ENCODE data around the gene AGAP5. TPM values are rescaled to one million over a fixed set of nuclear protein-coding genes. Genes with fewer than 3 reads are reported as not detected.
"Not testable (repeated sequence)": the region's sequence is repeated elsewhere in the genome, so short reads cannot be mapped to it uniquely, and the experiment has no call there.

AGAP5 gene
- total RNA-seq, 1 donor from 2014 or later: 2.9 TPM

DNA sequence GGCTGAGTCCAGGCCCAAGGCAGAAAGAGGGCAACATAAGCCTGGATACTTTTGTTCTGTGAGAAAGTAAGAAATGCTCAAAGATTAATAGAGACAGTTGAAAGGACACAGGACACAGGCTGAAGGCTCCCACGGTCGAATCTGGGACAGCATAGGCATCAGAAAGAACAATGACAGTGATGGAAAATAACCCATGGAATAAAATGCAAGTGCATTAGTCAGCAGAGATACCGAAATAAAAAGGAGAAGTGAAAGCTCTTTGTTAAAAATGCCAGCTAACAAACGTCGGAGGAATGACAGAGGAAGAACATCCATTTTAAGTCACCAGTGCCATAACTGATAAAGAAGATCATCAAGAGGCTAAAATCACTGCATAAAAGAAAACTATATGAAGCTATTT is 19.6 kb upstream of the AGAP5 start:
- Mint-ChIP-seq H3K9me3 (ENCODE audit: low read depth) (no peaks in the 10 kb centered on the region), H3K4me3 (ENCODE audit: unreplicated experiment) (no peak overlapping the region), H3K27ac (ENCODE audit: unreplicated experiment) (no peak overlapping the region), H3K4me1 (ENCODE audit: low read depth) (no peaks in the 10 kb centered on the region), H3K36me3 (ENCODE audit: low read depth) (peaks cover 27% of the 10 kb centered on the region), H3K27me3 (ENCODE audit: low read depth) (no peaks in the 10 kb centered on the region)
- TF ChIP-seq CTCF (IDR thresholded peaks at IDR 0.05): no peak
- DNase-seq (ENCODE audit: low spot score): no peak

DNA sequence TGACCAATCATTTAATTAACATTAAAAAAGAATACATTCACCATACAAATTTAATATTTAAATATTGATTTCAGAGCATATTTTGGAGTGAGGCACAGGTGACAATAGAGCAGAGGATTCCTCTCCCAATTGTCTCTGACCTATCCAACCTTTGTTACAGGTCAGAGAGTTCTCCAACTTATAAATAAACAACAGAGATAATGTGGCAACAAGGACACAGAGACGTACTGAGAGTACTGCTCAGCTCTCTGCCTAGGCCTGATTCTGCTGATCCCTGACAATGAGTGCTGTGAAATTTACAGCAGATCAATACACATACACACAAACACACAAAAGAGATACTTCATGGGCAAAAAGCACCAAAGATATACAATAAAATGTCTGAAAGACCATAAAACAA is 18.3 kb upstream of the AGAP5 start:
- H3K9me3 Mint-ChIP-seq (ENCODE audit: low read depth): no peaks in the 10 kb centered on the region
- H3K27ac Mint-ChIP-seq (ENCODE audit: unreplicated experiment): no peak overlapping the region
- H3K4me3 Mint-ChIP-seq (ENCODE audit: unreplicated experiment): no peak overlapping the region
- TF ChIP-seq CTCF (IDR thresholded peaks at IDR 0.05): no peak
- no peak for DNase-seq (ENCODE audit: low spot score)
- no peaks in the 10 kb centered on the region for H3K4me1 Mint-ChIP-seq (ENCODE audit: low read depth)
- no peaks in the 10 kb centered on the region for H3K27me3 Mint-ChIP-seq (ENCODE audit: low read depth)
- peaks cover 26% of the 10 kb centered on the region for H3K36me3 Mint-ChIP-seq (ENCODE audit: low read depth)

- not testable (repeated sequence) for H3K27ac Mint-ChIP-seq (ENCODE audit: unreplicated experiment); DNase-seq (ENCODE audit: low spot score); H3K27me3 Mint-ChIP-seq (ENCODE audit: low read depth); H3K9me3 Mint-ChIP-seq (ENCODE audit: low read depth); H3K4me1 Mint-ChIP-seq (ENCODE audit: low read depth); H3K4me3 Mint-ChIP-seq (ENCODE audit: unreplicated experiment)
- H3K36me3 Mint-ChIP-seq (ENCODE audit: low read depth): peaks cover 25% of the 10 kb centered on the region
These were observed 17.6 kb upstream of the AGAP5 start for GRCh38 chr10:73715179-73716156.

DNA sequence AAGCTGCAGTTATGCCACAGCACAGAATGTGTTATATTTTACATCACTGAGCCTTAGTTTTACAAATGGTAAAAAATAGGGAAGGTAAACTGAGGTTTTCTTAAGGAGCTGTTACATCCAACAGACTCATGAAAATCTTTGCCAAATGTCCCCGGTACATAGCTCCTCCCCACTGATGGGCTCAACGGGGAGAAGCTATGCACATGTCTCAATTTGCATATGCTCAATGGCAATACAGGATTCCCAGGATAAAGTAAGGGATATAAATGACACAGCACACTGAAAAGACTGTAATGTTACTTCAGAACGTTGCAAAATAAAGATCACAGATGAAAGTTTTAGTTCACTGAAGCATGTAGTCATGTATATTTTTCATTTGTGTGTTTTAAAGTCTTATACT is 16.6 kb upstream of the AGAP5 start:
- not testable (repeated sequence) for H3K4me1 Mint-ChIP-seq (ENCODE audit: low read depth); H3K27me3 Mint-ChIP-seq (ENCODE audit: low read depth); H3K4me3 Mint-ChIP-seq (ENCODE audit: unreplicated experiment); H3K9me3 Mint-ChIP-seq (ENCODE audit: low read depth); H3K27ac Mint-ChIP-seq (ENCODE audit: unreplicated experiment); DNase-seq (ENCODE audit: low spot score)
- peaks cover 24% of the 10 kb centered on the region for H3K36me3 Mint-ChIP-seq (ENCODE audit: low read depth)

- H3K27me3 Mint-ChIP-seq (ENCODE audit: low read depth); DNase-seq (ENCODE audit: low spot score); H3K27ac Mint-ChIP-seq (ENCODE audit: unreplicated experiment); H3K4me3 Mint-ChIP-seq (ENCODE audit: unreplicated experiment); H3K9me3 Mint-ChIP-seq (ENCODE audit: low read depth); H3K4me1 Mint-ChIP-seq (ENCODE audit: low read depth): not testable (repeated sequence)
- peaks cover 20% of the 10 kb centered on the region for H3K36me3 Mint-ChIP-seq (ENCODE audit: low read depth)
These were observed 16.0 kb upstream of the AGAP5 start for GRCh38 chr10:73713912-73714311.

DNA sequence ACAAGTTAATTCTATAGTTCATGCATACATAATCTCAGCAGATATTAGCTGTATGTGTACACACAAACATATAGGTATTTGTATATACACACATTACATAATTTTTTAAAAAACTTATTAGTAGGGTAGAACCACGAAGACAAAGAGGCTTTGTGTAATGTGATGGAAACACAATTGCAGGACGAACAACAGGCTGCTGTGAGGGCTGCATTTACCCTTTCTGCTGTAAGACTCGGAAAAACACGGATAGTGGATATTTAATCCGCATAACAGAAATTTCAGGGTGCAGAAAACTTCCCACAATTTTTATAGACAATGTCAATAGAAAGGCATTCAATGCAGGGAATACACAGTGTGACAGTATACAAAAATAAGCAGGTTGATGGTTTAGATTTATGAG is 13.8 kb upstream of the AGAP5 start:
- not testable (repeated sequence) for H3K4me1 Mint-ChIP-seq (ENCODE audit: low read depth); H3K4me3 Mint-ChIP-seq (ENCODE audit: unreplicated experiment); H3K9me3 Mint-ChIP-seq (ENCODE audit: low read depth); H3K27ac Mint-ChIP-seq (ENCODE audit: unreplicated experiment); DNase-seq (ENCODE audit: low spot score); H3K36me3 Mint-ChIP-seq (ENCODE audit: low read depth); H3K27me3 Mint-ChIP-seq (ENCODE audit: low read depth)

DNA sequence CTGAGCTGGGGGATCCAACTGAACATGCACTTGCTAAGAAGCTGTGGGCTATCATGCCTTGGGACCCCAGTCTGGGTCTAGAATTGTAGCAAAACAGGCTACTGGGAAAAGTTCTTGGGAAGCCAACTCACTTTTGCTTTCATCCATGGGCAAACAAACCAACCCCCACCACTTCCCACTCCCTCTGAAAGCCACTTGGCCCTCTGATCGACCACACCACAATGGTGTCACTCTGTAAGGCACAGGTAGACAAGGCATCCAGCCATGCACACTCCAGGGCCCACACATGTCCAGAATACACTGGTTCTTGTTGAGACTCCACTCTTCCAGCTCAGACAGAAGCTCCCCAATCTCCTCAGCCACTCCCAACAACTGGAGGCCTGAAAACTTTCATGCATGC is 10.2 kb upstream of the AGAP5 start:
- not testable (repeated sequence) for H3K27ac Mint-ChIP-seq (ENCODE audit: unreplicated experiment); DNase-seq (ENCODE audit: low spot score); H3K9me3 Mint-ChIP-seq (ENCODE audit: low read depth); H3K4me3 Mint-ChIP-seq (ENCODE audit: unreplicated experiment); H3K4me1 Mint-ChIP-seq (ENCODE audit: low read depth); H3K36me3 Mint-ChIP-seq (ENCODE audit: low read depth); H3K27me3 Mint-ChIP-seq (ENCODE audit: low read depth)

DNA sequence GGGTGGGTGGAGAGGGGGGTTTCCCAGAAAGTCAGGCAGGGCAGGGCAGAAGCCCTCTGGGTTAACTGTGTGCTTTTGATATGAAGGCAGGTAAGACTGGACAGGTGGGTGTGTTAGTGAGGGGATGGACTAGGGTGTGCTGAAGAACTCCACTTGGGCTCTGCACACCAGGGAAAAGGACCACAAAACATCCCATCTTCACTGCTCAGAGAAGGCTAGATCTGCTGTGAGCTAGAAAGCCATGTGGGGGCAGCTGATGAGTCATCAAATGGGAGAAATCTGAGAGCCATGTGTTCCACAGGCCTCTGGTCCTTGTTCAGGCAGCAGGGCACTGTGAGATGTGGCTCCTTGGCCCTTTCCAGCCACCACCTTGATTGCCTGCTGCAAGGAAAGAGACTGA is 9.7 kb upstream of the AGAP5 start:
- H3K4me3 Mint-ChIP-seq (ENCODE audit: unreplicated experiment): not testable (repeated sequence)

GRCh38 chr10:73706488-73706887 is 8.6 kb upstream of the AGAP5 start:
- not testable (repeated sequence) for H3K27me3 Mint-ChIP-seq (ENCODE audit: low read depth); H3K27ac Mint-ChIP-seq (ENCODE audit: unreplicated experiment); H3K4me3 Mint-ChIP-seq (ENCODE audit: unreplicated experiment); DNase-seq (ENCODE audit: low spot score); H3K9me3 Mint-ChIP-seq (ENCODE audit: low read depth); H3K4me1 Mint-ChIP-seq (ENCODE audit: low read depth); H3K36me3 Mint-ChIP-seq (ENCODE audit: low read depth)

More for the DNA sequence above, 9.7 kb upstream of the AGAP5 start:
- H3K27me3 Mint-ChIP-seq (ENCODE audit: low read depth); DNase-seq (ENCODE audit: low spot score); H3K36me3 Mint-ChIP-seq (ENCODE audit: low read depth); H3K9me3 Mint-ChIP-seq (ENCODE audit: low read depth); H3K27ac Mint-ChIP-seq (ENCODE audit: unreplicated experiment); H3K4me1 Mint-ChIP-seq (ENCODE audit: low read depth): not testable (repeated sequence)

DNA sequence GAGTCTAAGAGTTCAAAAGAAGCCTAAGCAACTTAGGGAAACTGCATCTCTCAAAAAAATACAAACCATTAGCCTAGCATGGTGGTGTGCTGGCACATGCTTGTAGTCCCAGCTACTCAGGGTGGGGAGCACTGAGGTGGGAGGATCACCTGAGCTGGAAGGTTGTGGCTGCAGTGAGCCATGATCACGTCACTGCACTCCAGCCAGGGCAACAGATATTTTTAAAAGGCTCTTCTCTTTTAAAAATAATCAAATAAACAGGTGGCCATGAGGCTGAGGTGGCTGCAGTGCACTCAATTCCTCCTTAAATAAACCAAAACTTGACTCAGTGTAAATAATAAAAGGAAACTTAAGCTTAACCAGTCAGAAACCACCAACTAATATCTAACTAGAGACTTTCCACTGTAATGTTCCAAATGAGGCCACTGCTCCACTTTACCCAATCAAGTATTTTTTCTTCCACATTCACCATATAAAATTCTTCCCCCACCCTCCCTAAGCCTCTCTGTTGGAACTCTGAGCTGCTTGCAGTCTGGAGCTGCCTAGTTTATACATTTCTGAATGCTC is 7.7 kb upstream of the AGAP5 start:
- H3K27me3 Mint-ChIP-seq (ENCODE audit: low read depth); H3K36me3 Mint-ChIP-seq (ENCODE audit: low read depth); H3K4me3 Mint-ChIP-seq (ENCODE audit: unreplicated experiment); DNase-seq (ENCODE audit: low spot score); H3K27ac Mint-ChIP-seq (ENCODE audit: unreplicated experiment); H3K9me3 Mint-ChIP-seq (ENCODE audit: low read depth); H3K4me1 Mint-ChIP-seq (ENCODE audit: low read depth): not testable (repeated sequence)

DNA sequence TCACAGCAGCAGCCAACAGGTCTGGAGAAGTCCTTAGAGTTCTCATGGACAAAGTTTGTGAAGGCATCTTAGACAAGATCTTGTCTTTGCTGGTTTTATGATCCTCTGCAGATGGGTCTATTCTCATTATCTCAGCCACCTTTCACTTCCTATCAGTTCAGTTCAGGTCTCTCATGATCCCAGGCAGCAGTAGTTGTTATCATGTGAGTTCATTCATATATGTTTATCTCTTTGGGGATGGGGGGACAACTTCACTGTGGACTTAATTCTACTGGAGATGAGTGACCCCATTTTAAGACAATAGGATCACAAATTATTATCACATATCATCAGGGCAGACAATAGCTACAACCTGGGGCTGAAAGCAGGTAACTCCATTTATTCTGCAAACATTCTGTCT is 6.0 kb upstream of the AGAP5 start:
- H3K27ac Mint-ChIP-seq (ENCODE audit: unreplicated experiment); H3K27me3 Mint-ChIP-seq (ENCODE audit: low read depth); H3K36me3 Mint-ChIP-seq (ENCODE audit: low read depth); H3K4me1 Mint-ChIP-seq (ENCODE audit: low read depth); DNase-seq (ENCODE audit: low spot score); H3K9me3 Mint-ChIP-seq (ENCODE audit: low read depth); H3K4me3 Mint-ChIP-seq (ENCODE audit: unreplicated experiment): not testable (repeated sequence)
